HG02852 (cell line): ENCODE results near the gene NMT1.
A peak's percentile ranks its signal among the peaks of the same experiment; 100 is the strongest.

ENCODE experiments used
- ATAC-seq: cut with Tn5 transposase; IDR thresholded peaks from one replicate; pipeline ENCODE4 v1.9.1; 2021; ENCODE audit warnings: mild to moderate bottlenecking, moderate library complexity; ENCODE audit not compliant: unreplicated experiment

NMT1 gene

GRCh38 chr17:45132572-45133463, 71.7 kb downstream of the NMT1 start:
- peak; percentile 33 for ATAC-seq

DNA sequence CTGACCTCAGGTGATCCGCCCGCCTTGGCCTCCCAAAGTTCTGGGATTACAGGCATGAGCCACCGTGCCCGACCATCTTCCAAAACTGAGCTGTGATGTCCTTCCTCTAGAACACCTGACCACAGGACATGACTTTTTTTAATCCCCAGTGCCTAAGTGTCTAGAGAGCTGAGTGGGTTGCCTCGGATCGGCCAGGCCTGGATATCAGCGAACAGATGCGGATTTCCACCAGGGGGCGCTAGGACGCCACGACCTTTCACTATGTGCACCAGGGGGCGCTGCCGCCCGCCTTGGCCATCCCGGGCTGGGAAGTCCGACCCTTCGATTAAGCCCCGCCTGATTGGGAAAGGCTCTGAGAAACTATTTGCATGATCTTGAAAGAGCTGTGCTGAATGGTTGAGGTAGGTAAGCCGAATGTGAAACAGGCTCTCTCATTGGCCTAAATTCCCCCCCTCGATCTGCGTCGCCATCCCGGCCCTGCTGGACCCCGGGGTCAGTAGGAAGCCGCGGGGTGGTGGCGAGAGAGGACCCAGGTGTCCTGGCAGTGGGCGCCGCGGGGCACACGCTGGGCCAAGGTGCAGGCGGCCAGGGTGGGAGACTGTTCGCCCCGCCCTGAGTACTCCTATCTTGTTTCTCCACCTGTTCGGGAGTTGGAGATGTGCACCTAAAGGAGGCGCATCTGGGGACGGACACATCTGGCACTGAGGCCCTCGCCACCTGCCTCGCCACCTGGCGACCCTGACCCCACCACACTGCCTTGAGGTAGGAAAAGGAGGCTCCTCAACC, 74.3 kb downstream of the NMT1 start, which contains the start of gene ACBD4:
ACBD4 (plus strand) TSS at position 496 of the 786 bp plus-strand sequence. CDS start 458 bp downstream, outside the sequence.
- ATAC-seq, result peak; percentile 70

DNA sequence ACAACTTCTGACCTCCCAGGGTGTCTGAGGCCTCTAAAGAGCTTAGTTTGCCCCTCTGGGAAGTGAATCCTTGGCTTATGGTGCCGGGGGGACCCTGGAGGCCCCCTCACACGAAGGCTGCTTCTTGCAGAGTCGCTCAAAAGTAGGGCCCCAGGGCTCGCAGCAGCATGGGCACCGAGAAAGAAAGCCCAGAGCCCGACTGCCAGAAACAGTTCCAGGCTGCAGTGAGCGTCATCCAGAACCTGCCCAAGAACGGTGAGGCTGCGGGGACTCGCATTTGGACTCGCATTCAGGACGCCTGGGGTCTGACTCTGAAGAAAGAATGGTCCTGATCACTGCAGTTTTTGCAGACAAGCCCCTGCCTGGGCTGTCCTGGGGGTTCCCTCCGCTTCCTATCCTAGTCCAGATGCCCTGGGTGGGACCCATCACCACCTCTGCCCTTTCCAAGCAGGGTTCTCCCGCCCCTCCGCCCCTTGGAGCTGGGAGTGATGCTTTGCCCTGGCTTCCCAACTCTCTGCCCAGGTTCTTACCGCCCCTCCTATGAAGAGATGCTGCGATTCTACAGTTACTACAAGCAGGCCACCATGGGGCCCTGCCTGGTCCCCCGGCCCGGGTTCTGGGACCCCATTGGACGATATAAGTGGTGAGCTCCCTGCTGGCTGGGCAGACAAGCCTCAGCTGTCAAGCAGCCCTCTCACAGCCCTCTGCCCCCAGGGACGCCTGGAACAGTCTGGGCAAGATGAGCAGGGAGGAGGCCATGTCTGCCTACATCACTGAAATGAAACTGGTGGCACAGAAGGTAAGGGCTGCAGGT, 75.1 kb downstream of the NMT1 start:
- no peak for ATAC-seq

DNA sequence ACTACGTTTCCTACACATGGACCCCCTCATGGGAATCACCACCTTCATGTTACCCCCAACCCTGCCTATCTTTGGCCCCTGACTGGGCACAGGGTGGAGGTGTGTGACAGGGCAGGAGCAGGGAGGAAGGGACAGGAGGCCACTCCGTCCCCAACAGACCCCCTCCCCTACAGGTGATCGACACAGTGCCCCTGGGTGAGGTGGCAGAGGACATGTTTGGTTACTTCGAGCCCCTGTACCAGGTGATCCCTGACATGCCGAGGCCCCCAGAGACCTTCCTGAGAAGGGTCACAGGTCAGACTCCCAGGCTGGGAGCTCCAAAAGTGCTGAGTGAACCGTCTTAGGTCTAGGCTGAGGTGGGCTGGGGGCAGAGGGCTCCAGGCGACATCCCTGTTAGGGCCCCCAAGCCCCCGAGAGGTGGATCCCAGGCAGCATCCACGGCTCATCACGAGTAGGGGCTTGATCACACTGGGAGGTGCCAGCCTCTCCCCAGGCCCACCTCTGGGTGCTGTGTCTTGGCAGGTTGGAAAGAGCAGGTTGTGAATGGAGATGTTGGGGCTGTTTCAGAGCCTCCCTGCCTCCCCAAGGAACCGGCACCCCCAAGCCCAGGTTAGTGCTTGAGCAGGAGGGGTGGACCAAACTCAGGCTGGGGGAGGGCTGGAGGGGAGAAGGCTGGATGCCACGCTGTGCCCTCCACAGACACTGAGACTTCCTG, 75.9 kb downstream of the NMT1 start:
- no peak for ATAC-seq

DNA sequence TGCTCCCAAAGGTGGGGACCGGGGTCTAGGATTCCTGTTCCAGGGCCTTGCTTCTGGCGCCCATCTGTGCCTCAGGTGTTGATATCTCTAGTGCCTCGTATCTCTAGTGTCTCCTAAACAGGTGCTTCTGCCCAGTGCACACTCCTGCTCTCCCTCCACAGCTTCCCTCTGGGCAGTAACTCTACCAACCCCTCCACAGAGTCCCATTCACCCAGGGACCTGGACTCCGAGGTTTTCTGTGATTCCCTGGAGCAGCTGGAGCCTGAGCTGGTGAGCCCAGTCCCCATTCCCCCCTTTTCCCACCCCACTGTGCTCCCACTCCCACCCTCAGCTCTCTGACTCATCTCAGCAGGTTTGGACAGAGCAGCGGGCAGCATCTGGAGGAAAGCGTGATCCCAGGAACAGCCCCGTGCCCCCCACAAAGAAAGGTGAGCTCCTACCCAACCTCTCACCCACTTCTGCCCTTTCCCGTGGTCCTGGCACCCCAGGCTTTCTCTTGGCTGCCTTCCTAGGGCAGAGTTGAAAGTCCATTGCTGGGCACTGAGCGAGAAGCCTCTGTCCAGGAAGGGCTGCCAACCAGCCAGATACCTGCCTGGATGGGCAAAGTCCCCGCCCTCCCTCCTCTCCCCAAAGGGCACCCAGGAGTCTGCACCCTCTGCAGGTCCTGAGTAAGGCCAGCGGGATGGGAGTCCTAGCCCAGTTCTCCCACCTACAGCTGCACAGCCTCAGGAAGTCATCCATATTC, 76.6 kb downstream of the NMT1 start:
- no peak for ATAC-seq

DNA sequence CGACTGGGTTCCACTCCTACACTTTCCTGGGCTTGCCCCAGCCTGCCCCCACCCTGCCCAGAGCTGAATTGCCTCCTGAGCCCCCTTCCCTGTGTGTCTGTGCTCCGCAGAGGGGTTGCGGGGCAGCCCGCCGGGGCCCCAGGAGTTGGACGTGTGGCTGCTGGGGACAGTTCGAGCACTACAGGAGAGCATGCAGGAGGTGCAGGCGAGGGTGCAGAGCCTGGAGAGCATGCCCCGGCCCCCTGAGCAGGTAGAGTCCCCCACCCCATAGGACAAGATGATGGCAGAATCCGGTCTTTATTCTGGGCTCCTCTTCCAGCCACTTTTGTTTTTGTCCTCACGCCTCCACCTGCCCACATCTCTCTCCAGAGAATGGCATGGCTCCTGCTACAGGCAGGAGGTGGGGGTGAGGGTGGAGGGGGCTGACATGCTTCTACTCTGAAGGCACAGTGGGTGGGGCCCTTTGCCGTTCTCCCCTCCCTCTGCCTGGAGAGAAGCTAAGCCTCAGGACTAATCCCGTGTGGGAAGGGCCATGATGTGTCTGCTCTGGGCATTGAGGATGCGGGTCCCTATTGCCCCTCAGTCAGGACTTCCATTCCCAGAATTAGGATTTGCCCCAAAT, 77.9 kb downstream of the NMT1 start:
- no peak for ATAC-seq

- ATAC-seq, result no peak
Observed at GRCh38 chr17:45139533-45139920, 78.4 kb downstream of the NMT1 start.

DNA sequence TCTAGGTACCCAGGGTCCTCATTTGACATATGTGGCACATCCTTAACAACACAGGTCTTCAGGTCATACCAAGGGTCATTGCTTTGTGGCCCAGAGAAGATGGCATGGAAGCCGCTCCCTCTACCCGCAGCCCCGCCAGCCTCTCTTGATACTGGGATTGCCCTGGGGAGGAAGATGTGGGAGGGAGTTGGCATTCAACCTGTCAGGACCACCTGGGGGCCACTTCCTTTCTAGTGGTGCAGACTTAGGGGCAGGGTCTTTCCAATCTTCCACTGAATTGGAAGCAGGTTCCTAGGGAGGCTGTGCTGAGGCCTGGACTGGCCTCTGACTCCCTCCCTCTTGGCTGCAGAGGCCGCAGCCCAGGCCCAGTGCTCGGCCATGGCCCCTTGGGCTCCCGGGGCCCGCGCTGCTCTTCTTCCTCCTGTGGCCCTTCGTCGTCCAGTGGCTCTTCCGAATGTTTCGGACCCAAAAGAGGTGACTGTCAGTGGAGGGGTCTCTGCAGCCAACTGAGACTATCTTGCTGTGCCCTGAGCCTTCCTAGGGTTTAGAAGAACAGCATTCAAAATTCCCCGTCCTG, 82.1 kb downstream of the NMT1 start:
- no peak for ATAC-seq

- ATAC-seq, result no peak
Observed at GRCh38 chr17:45143767-45144198, 82.7 kb downstream of the NMT1 start.

DNA sequence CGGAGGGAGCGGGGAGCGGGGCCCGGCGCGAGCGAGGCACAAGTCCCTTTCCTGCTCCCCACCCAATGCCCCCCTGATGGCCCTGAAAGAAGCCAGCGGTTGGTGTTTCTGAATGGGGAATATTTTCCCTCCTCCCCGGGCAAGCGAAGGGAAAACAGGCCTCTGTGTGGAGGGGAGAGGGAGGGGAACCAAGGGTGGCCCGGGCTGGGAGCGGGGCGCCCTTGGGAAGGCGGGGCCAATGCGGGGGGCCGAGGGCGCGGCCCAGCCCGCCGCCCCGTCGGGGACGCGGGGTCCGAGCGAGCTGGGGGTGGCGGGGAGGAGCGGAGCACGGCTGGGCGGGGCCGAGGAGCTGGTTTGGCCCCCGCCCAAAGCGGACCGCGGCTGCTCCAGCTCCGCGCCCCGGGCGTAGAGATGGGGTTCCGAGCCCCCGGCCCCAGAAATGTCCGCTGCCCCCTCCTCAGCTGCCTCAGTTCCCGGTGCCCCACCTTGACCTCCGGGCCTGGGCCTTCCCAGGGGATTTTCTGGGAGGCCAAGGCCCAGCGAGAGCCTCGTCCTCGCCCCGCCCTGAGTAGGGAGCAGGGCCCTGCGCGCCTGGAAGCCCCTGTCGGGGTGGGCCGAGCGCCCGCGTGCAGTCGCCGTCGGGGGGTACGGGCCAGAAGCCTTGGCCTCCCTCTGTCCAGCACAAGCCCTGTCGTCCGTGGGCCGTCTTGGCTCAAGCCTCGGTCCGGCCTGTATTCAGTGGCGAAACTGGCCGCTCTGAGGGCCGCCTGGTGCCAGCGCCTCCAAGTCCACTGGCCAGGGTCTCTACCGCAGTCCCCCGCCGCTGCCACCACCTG, 83.3 kb downstream of the NMT1 start:
- no peak for ATAC-seq

DNA sequence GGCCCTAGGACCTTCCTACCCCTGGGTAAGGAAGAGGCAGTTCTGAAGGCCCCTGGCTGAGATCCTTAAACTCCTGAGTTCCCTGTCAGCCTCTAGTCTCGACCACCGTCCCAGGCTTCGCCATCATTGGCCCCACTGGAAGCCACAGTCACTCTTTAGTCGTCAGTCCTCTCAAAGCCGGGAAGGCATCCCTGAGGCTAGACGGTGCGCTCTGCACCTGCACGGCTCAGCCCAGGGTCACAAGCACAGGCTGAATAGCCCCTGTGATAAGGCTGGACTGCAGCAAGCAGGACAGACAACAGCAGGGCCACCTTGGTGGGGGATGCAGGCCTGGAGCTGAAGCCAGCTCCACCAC, 83.9 kb downstream of the NMT1 start:
- no peak for ATAC-seq

- no peak for ATAC-seq
Observed at GRCh38 chr17:45146166-45146565, 85.0 kb downstream of the NMT1 start.

- no peak for ATAC-seq
Observed at GRCh38 chr17:45146592-45146889, 85.4 kb downstream of the NMT1 start.

DNA sequence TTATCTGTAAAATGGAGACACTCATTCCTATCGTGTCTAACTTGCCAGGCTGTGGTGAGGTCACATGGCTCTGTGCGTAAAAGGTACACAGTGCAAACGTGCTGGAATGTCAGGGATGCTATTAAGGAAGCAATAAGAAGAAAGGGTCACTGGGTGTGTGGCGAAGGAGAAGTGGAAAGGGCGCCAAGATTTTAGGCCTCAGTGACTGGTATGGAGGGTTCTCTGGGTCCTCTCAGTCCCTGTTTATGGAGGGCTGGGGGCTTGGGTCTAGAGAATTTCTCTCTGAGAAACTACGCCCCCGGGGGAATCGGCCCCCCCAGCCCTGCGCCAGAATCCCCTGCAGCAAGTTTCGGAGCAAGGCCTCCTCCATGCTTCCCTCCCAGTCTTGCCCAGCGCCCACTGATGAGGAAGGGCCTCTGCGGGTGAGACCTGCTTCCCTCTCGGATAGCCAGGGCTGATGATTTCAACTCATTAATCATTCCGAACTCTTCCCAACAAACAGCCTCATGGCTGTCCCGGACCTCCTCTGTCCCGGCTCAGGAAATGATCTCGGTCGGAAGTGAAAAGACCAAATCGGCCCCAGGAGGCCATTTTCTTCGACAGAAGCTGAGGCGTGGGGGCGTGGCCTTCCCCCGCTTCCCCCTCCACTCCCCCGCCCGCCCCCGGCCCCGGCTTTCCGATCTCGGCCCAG, 85.9 kb downstream of the NMT1 start:
- no peak for ATAC-seq

- no peak for ATAC-seq
Observed at GRCh38 chr17:45147581-45148182, 86.6 kb downstream of the NMT1 start.

DNA sequence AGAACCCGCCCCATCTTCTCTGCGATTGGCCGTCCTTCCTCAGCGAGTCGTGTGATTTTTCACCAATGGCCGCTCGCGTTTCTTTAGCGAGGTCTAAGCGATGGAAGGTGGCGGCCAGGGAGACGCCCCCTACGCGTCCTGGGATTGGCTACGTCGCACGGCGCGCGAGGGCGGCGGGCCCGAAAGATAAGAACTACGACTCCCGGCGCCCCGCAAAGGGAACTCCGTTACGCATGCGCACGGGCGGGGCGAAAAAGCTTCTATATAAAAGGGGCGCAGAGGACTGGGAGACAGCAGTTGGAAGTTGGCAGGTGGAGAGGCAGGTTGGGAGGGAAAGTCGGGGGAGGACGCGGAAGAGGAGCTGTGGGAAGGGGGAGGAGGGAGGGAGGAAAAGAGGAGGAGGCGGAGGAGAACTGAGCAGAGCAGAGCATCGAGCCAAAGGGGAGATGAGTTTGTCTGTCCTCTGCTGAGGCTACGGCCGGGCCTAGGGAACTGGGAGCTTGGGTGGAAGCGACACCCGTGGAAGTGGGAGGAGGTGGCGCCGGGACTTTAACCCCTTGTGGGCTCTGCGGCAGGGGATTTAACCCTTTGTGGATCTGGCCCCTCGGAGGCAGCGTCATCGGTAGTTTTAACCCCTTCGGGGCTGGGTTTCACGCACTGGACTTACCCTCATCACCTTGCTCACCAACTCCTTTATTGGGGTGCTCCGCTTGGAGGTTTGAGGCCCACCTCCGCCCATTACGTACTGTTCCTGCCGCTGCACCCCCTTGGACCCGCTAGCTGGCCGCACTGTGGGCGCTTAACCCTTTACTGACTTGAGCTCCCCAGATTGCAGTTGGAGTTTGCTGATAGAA, 87.3 kb downstream of the NMT1 start, which contains the start of gene HEXIM1:
HEXIM1 (plus strand) TSS at position 293 of the 854 bp plus-strand sequence. CDS start 716 bp downstream, outside the sequence.
- peak; percentile 53 for ATAC-seq
